KOPT-K1 (cell line): ENCODE measurements around the gene EGLN2.
"Not testable (repeated sequence)": the region's sequence is repeated elsewhere in the genome, so short reads cannot be mapped to it uniquely, and the experiment has no call there.

Source experiments
- H3K27ac ChIP-seq: fragments of 200-600 bp; sonication (generic); 2 replicates; pipeline ENCODE4 v1.5.1; 2016; ENCODE audit warnings: antibody characterized with exemption, mild to moderate bottlenecking, low read depth, low read length; ENCODE audit not compliant: poor library complexity, severe bottlenecking
- H3K36me3 ChIP-seq: fragments of 200-600 bp; sonication (generic); 2 replicates; pipeline ENCODE4 v1.5.1; 2017; ENCODE audit warnings: antibody characterized with exemption, mild to moderate bottlenecking, low read length, moderate library complexity; ENCODE audit not compliant: insufficient read depth
- H3K9me3 ChIP-seq: fragments of 200-600 bp; sonication (generic); 2 replicates; pipeline ENCODE4 v1.5.1; 2017; ENCODE audit warnings: antibody characterized with exemption, low read length, mild to moderate bottlenecking; ENCODE audit not compliant: insufficient read depth, poor library complexity, severe bottlenecking

Gene EGLN2

DNA sequence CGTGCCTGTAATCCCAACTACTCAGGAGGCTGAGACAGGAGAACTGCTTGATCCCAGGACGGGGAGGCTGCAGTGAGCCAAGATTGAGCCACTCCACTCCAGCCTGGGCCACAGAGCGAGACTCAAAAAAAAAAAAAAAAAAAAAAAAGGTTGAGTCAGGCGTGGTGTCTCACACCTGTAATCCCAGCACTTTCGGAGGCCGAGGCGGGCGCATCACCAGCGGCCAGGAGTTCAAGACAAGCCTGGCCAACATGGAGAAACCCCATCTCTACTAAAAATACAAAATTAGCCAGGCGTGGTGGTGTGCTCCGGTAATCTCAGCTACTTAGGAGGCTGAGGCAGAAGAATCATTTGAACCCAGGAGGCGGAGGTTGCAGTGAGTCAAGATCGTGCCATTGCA lies 32.6 kb upstream of the EGLN2 start:
- not testable (repeated sequence) for H3K9me3 ChIP-seq, H3K27ac ChIP-seq
- H3K36me3 ChIP-seq: peaks cover 75% of the 10 kb centered on the region

DNA sequence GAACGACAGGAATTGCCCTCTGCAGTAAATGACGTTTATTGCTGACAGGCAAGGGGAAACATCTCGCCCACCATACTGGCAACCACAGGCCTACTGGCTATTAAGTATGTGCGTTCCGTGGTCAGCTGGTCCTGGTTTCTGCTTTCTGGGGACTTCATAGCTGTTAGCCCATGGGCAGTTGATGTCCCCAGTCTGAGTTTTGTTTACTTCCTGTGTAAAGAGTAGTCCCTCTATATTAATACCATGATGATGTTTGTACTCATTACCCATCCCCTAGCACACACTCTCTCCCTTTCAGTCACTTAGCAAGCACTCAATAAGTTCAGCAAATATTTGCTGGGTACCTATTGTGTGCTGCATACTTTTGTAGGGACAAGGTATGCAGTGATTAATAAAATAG lies 30.1 kb upstream of the EGLN2 start:
- Histone ChIP-seq H3K36me3 (peaks cover 51% of the 10 kb centered on the region), H3K27ac (no peak overlapping the region), H3K9me3 (no peaks in the 10 kb centered on the region)

- H3K9me3 ChIP-seq, H3K27ac ChIP-seq: not testable (repeated sequence)
- peaks cover 26% of the 10 kb centered on the region; the same call in 1 of the 2 replicates for H3K36me3 ChIP-seq
Measured at GRCh38 chr19:40771101-40771862, 27.7 kb upstream of the EGLN2 start.

GRCh38 chr19:40774916-40775631 lies 23.9 kb upstream of the EGLN2 start, which contains the start of gene MIA:
TSS of gene MIA (plus strand) at chr19:40775521. CDS start at chr19:40775543, 22 bp downstream.
- H3K36me3 ChIP-seq: peaks cover 6% of the 10 kb centered on the region; the same call in 1 of the 2 replicates
- peak within 1 kb of the TSS; percentile 98 for H3K27ac ChIP-seq
- H3K9me3 ChIP-seq: no peaks in the 10 kb centered on the region

DNA sequence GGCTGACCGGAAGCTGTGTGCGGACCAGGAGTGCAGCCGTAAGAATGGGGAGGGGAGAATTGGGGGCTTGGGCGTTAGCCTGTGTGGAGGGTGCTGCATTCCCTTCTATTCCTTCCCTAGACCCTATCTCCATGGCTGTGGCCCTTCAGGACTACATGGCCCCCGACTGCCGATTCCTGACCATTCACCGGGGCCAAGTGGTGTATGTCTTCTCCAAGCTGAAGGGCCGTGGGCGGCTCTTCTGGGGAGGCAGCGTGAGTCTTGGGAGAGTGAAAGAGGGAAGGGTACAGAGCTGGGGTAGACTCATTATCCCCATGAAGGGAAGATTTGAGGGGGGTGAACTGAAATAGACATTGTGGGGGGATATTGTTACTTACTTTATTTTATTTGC lies 23.4 kb upstream of the EGLN2 start:
- Histone ChIP-seq H3K36me3 (peaks cover under 1% of the 10 kb centered on the region; the same call in 1 of the 2 replicates), H3K27ac (no peak overlapping the region), H3K9me3 (no peaks in the 10 kb centered on the region)

GRCh38 chr19:40776364-40776763 lies 22.6 kb upstream of the EGLN2 start:
- H3K27ac ChIP-seq: peak overlapping the region; percentile 98
- no peaks in the 10 kb centered on the region; the same call in 1 of the 2 replicates for H3K36me3 ChIP-seq
- H3K9me3 ChIP-seq: no peaks in the 10 kb centered on the region

DNA sequence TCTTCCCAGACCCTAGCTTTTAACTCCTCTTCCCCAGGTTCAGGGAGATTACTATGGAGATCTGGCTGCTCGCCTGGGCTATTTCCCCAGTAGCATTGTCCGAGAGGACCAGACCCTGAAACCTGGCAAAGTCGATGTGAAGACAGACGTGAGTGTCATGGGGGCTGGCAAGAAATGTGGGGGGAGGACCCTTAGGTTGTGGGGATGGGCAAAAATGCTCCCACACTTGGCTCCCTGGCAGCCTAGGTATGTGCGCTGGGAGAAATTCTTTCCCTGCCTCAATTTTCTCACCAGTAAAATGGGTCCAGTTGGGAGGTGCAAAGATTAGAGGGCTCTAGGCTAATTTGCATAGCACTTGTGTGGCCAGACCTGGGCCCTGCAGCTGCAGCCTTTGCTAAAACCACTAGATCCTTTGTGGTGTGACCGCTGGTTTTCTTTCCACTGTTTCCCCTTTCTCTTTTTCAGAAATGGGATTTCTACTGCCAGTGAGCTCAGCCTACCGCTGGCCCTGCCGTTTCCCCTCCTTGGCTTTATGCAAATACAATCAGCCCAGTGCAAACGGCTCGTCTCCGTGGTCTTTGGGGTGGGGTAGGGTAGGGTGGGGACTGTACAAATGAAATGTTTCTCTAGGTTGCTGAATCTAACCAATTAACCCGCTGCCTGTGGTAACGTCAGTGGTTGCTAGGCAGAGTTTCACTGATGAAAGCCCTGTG lies 21.9 kb upstream of the EGLN2 start:
- no peaks in the 10 kb centered on the region for H3K9me3 ChIP-seq
- peaks cover under 1% of the 10 kb centered on the region; the same call in 1 of the 2 replicates for H3K36me3 ChIP-seq

GRCh38 chr19:40777645-40777936 lies 21.4 kb upstream of the EGLN2 start:
- peak overlapping the region; percentile 98 for H3K27ac ChIP-seq
- H3K9me3 ChIP-seq: no peaks in the 10 kb centered on the region
- H3K36me3 ChIP-seq: peaks cover 6% of the 10 kb centered on the region; the same call in 1 of the 2 replicates

More for the DNA sequence above, 21.9 kb upstream of the EGLN2 start:
- peak overlapping the region; percentile 98 for H3K27ac ChIP-seq

- H3K27ac ChIP-seq: peak within 1 kb of the TSS; percentile 98
- peaks cover 6% of the 10 kb centered on the region; the same call in 1 of the 2 replicates for H3K36me3 ChIP-seq
- no peaks in the 10 kb centered on the region for H3K9me3 ChIP-seq
Measured at GRCh38 chr19:40777937-40778705, 20.9 kb upstream of the EGLN2 start, which contains the start of gene RAB4B. TSS of gene RAB4B (plus strand) at chr19:40778247. CDS start at chr19:40778376, 129 bp downstream.

DNA sequence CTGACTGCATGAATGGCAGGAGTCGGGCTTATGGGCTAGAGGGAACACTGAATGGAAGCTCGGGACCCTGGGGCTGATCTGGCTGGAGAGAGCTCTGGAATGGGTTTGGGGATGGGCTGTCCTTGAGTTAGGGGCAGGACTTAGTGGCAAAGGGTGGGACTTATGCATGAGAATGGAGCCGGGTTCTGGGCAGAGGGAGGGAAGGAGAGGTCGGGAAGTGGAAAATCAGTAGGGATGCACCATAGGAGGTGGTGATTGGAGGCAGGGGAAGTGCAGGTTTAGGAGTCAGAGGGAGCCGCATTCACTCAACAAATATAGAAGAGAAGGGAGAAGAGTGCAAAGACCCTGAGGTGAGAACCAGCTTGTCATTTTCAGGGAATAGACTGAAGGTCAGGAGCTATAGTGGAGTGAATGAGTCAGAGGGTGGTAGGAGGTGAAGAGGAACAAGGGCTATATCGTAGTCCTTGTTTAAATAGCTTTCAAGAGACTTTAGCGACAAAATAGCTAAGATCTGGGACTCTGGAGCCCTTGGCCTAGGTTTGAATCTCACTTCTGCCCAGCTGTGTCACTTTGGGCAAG lies 20.2 kb upstream of the EGLN2 start:
- no peaks in the 10 kb centered on the region for H3K9me3 ChIP-seq
- H3K27ac ChIP-seq: peak overlapping the region; percentile 98
- peaks cover 6% of the 10 kb centered on the region; the same call in 1 of the 2 replicates for H3K36me3 ChIP-seq

DNA sequence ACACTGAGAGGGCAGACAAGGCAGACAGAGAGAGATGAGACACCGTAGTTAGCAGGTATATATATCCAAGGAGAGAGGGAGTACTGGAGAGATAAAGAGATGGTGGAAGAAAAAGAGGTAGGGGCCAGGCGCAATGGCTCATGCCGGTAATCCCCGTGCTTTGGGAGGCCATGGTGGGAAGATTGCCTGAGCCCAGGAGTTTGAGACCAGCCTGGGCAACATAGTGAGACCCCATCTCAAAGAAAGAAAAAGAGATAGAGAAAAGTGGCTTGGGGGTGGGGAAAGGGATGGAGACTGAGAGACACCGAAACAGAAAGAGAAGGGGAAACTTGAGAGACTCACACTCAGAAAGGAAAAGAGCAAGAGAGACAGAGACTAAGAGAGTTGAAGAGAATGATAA lies 18.4 kb upstream of the EGLN2 start:
- peaks cover 6% of the 10 kb centered on the region; the same call in 1 of the 2 replicates for H3K36me3 ChIP-seq
- no peaks in the 10 kb centered on the region for H3K9me3 ChIP-seq
- H3K27ac ChIP-seq: no peak overlapping the region

- H3K36me3 ChIP-seq: peaks cover 6% of the 10 kb centered on the region; the same call in 1 of the 2 replicates
- no peaks in the 10 kb centered on the region for H3K9me3 ChIP-seq
- no peak overlapping the region for H3K27ac ChIP-seq
Measured at GRCh38 chr19:40781140-40781539, 17.9 kb upstream of the EGLN2 start.

DNA sequence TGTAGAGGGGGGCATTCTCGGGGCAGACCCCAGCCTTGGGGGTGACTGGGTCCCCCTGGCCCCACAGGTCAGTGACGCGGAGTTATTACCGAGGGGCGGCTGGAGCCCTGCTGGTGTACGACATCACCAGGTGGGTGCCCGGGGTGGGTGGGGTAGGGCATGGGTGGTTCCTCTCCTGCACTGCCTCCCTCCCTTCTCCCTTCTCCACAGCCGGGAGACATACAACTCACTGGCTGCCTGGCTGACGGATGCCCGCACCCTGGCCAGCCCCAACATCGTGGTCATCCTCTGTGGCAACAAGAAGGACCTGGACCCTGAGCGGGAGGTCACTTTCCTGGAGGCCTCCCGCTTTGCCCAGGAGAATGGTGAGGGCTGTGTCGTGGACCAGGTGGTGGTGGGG lies 15.3 kb upstream of the EGLN2 start:
- Histone ChIP-seq H3K27ac (no peak overlapping the region), H3K36me3 (peaks cover 6% of the 10 kb centered on the region; the same call in 1 of the 2 replicates), H3K9me3 (no peaks in the 10 kb centered on the region)

DNA sequence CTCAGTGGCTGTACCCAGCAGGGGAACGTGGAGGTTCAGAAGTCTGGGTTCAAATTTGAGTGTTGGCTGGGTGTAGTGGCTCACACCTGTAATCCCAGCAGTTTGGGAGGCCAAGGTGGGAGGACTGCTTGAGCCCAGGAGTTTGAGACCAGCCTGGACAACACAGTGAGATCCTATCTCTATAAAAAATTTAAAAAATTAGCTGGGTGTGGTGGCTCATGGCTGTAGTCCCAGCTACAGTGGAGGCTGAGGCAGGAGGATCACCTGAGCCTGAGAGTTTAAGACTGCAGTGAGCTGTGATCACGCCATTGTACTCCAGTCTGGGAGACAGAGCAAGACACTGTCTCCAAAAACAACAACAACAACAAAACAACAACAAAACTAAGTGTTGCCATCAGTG lies 14.8 kb upstream of the EGLN2 start:
- H3K9me3 ChIP-seq, H3K27ac ChIP-seq: not testable (repeated sequence)

More for the DNA sequence above, 14.8 kb upstream of the EGLN2 start:
- not testable (repeated sequence) for H3K36me3 ChIP-seq
